ENCODE results near the gene NISCH. TPM values are rescaled to one million over a fixed set of nuclear protein-coding genes. Genes with fewer than 3 reads are reported as not detected.

NISCH gene
- total RNA-seq, 1 experiment from 2014 or later, result 72.8 TPM

GRCh38 chr3:52512105-52512504 is 56.7 kb downstream of the NISCH start:
- no peaks in the 10 kb centered on the region for H3K27me3 ChIP-seq (ENCODE audit: insufficient read depth, low read length)
- H3K79me2 ChIP-seq (ENCODE audit: insufficient read depth, low read length), result no peaks in the 10 kb centered on the region
- no peaks in the 10 kb centered on the region for H3K9me3 ChIP-seq (ENCODE audit: control insufficient read depth in 1 of 2, insufficient read depth in 1 of 2, low read depth in 1 of 2, low read length in 2 of 2)
- ChIA-PET POLR2A (no interaction called here), CTCF (no interaction called here), RAD21 (ENCODE audit: low non-redundant PET in 1 of 2, low total read pairs in 2 of 2, uncharacterized antibody in 2 of 2, unreplicated experiment in 2 of 2) (no interaction called here)
- BruUV-seq (replicated peaks), result no TSS peak
- H3K9me2 ChIP-seq (ENCODE audit: insufficient read depth), result no peaks in the 10 kb centered on the region
- TF ChIP-seq ZNF274 (IDR thresholded peaks at IDR 0.05; ENCODE audit: low read depth, low read length), result no peak
- no peak for TF ChIP-seq ATF3 (IDR thresholded peaks at IDR 0.05)
- no peak for TF ChIP-seq POLR2A (IDR thresholded peaks at IDR 0.05; ENCODE audit: borderline replicate concordance, extremely low read depth, insufficient read depth, insufficient read length)
- no peak for TF ChIP-seq SRF (IDR thresholded peaks at IDR 0.05; ENCODE audit: low read depth)
- TF ChIP-seq TCF7L2 (IDR thresholded peaks at IDR 0.05; ENCODE audit: borderline replicate concordance, extremely low read depth, insufficient read depth, insufficient read length), result no peak
- TF ChIP-seq CTCF (IDR thresholded peaks at IDR 0.05 in 2 of 3, conservative IDR thresholded peaks at IDR 0.05 in 1 of 3; ENCODE audit: borderline replicate concordance in 1 of 3, insufficient read depth in 1 of 3, low read depth in 2 of 3, low read length in 2 of 3), result no peak
- H3K36me3 ChIP-seq (ENCODE audit: control insufficient read depth in 1 of 2, insufficient read depth in 2 of 2, low read length in 2 of 2), result no peaks in the 10 kb centered on the region
- H4K20me1 ChIP-seq (ENCODE audit: insufficient read depth), result no peaks in the 10 kb centered on the region
- H3K4me2 ChIP-seq (ENCODE audit: low read length), result no peak overlapping the region
- DNase-seq (ENCODE audit: low read depth, low spot score) (no peak), ATAC-seq (no peak)
- H3K4me3 ChIP-seq (replicated peaks in 1 of 2; ENCODE audit: low read depth in 1 of 2, low read length in 2 of 2), result no peak overlapping the region
- H2AFZ ChIP-seq (ENCODE audit: low read depth, low read length, poor library complexity, severe bottlenecking), result no peak overlapping the region
- peaks cover 3 to 9% of the 10 kb centered on the region in 2 experiments; a peak in 2 of 4 replicates for H3K4me1 ChIP-seq (ENCODE audit: control insufficient read depth in 1 of 2, insufficient read depth in 2 of 2, low read length in 2 of 2)
- no peak overlapping the region for H3K9ac ChIP-seq (ENCODE audit: low read length)
- no peak overlapping the region for H3K27ac ChIP-seq (ENCODE audit: low read depth, low read length)
- intact Hi-C loops (cut with micrococcal nuclease), result no loop called here

GRCh38 chr3:52512727-52513126 is 57.3 kb downstream of the NISCH start:
- no peak overlapping the region for H2AFZ ChIP-seq (ENCODE audit: low read depth, low read length, poor library complexity, severe bottlenecking)
- ChIA-PET RAD21 (ENCODE audit: low non-redundant PET in 1 of 2, low total read pairs in 2 of 2, uncharacterized antibody in 2 of 2, unreplicated experiment in 2 of 2) (no interaction called here), CTCF (no interaction called here), POLR2A (no interaction called here)
- no peak overlapping the region for H3K4me2 ChIP-seq (ENCODE audit: low read length)
- peaks cover 0 to 6% of the 10 kb centered on the region in 2 experiments; a peak in 1 of 4 replicates for H3K4me1 ChIP-seq (ENCODE audit: control insufficient read depth in 1 of 2, insufficient read depth in 2 of 2, low read length in 2 of 2)
- no TSS peak for BruUV-seq (replicated peaks)
- H3K27me3 ChIP-seq (ENCODE audit: insufficient read depth, low read length), result no peaks in the 10 kb centered on the region
- H3K9me3 ChIP-seq (ENCODE audit: control insufficient read depth in 1 of 2, insufficient read depth in 1 of 2, low read depth in 1 of 2, low read length in 2 of 2), result no peaks in the 10 kb centered on the region
- H3K27ac ChIP-seq (ENCODE audit: low read depth, low read length), result no peak overlapping the region
- DNase-seq (ENCODE audit: low read depth, low spot score) (no peak), ATAC-seq (no peak)
- no peak overlapping the region for H3K4me3 ChIP-seq (replicated peaks in 1 of 2; ENCODE audit: low read depth in 1 of 2, low read length in 2 of 2)
- no peaks in the 10 kb centered on the region for H3K79me2 ChIP-seq (ENCODE audit: insufficient read depth, low read length)
- intact Hi-C loops (cut with micrococcal nuclease), result no loop called here
- TF ChIP-seq CEBPB (IDR thresholded peaks at IDR 0.05; ENCODE audit: low read depth) (no peak), CBX3 (IDR thresholded peaks at IDR 0.05; ENCODE audit: low read depth) (no peak), ATF3 (IDR thresholded peaks at IDR 0.05) (no peak), ELF1 (IDR thresholded peaks at IDR 0.05; ENCODE audit: borderline replicate concordance, low read depth) (no peak)
- H3K9ac ChIP-seq (ENCODE audit: low read length), result no peak overlapping the region
- no peaks in the 10 kb centered on the region for H4K20me1 ChIP-seq (ENCODE audit: insufficient read depth)
- no peaks in the 10 kb centered on the region for H3K9me2 ChIP-seq (ENCODE audit: insufficient read depth)
- H3K36me3 ChIP-seq (ENCODE audit: control insufficient read depth in 1 of 2, insufficient read depth in 2 of 2, low read length in 2 of 2), result no peaks in the 10 kb centered on the region

Measured in HCT116 (cell line).